Amniotic epithelial cell (primary cell): ENCODE results near the gene SOX21.
A peak's percentile ranks its signal among the peaks of the same experiment; 100 is the strongest.
"Not testable (repeated sequence)": the region's sequence is repeated elsewhere in the genome, so short reads cannot be mapped to it uniquely, and the experiment has no call there.

Experiments
- DNase-seq: peaks from one replicate; pipeline ENCODE4 v3.0.0-alpha.2; 2010; ENCODE audit warnings: low read depth

SOX21 gene

GRCh38 chr13:94712287-94712811 is at the start of gene SOX21:
TSS of gene SOX21 (minus strand) at chr13:94712545. CDS start at chr13:94712049, 496 bp downstream.
- DNase-seq: no peak

GRCh38 chr13:94761407-94761806 is 49.1 kb upstream of the SOX21 start:
- DNase-seq: peak; percentile 1

- no peak for DNase-seq
Observed at GRCh38 chr13:94759120-94759728, 46.9 kb upstream of the SOX21 start.

GRCh38 chr13:94758436-94758960 is 46.2 kb upstream of the SOX21 start:
- DNase-seq: no peak

GRCh38 chr13:94753327-94753726 is 41.0 kb upstream of the SOX21 start:
- no peak for DNase-seq

- no peak for DNase-seq
Observed at GRCh38 chr13:94749162-94749561, 36.8 kb upstream of the SOX21 start.

- DNase-seq: no peak
Observed at GRCh38 chr13:94739235-94739634, 26.9 kb upstream of the SOX21 start.

- DNase-seq: no peak
Observed at GRCh38 chr13:94731028-94731427, 18.7 kb upstream of the SOX21 start.

GRCh38 chr13:94729941-94730340 is 17.6 kb upstream of the SOX21 start:
- DNase-seq: not testable (repeated sequence)

GRCh38 chr13:94726425-94726824 is 14.1 kb upstream of the SOX21 start:
- DNase-seq: no peak

GRCh38 chr13:94722609-94723345 is 10.4 kb upstream of the SOX21 start:
- no peak for DNase-seq

GRCh38 chr13:94718697-94719096 is 6.4 kb upstream of the SOX21 start:
- DNase-seq: not testable (repeated sequence)

GRCh38 chr13:94717916-94718315 is 5.6 kb upstream of the SOX21 start:
- no peak for DNase-seq

GRCh38 chr13:94716016-94716415 is 3.7 kb upstream of the SOX21 start:
- no peak for DNase-seq

- DNase-seq: no peak
Observed at GRCh38 chr13:94713561-94714182, 1.3 kb upstream of the SOX21 start.

- DNase-seq: peak; percentile 60
Observed at GRCh38 chr13:94712812-94713560, 641 bp upstream of the SOX21 start.

- DNase-seq: peak; percentile 13
Observed at GRCh38 chr13:94711561-94712286, 621 bp downstream of the SOX21 start.

GRCh38 chr13:94710881-94711560 is 1.3 kb downstream of the SOX21 start:
- DNase-seq: no peak

GRCh38 chr13:94710065-94710781 is 2.1 kb downstream of the SOX21 start:
- DNase-seq: no peak
